Large intestine (tissue), 12 donors: ENCODE results near the gene EHD2. TPM values are rescaled to one million over a fixed set of nuclear protein-coding genes. Genes with fewer than 3 reads are reported as not detected.
"Not testable (repeated sequence)": the region's sequence is repeated elsewhere in the genome, so short reads cannot be mapped to it uniquely, and the experiment has no call there.

Source experiments
- DNase-seq, 2 donors: peaks; one replicate each; pipeline versions ENCODE4 v3.0.0 to v3.0.0-alpha.2; 2013
- H3K27ac ChIP-seq: one replicate; pipeline ENCODE4 v1.5.1; 2013; ENCODE audit warnings: low read length
- H3K27me3 ChIP-seq: 2 replicates; pipeline ENCODE4 v1.6.1; 2013; ENCODE audit warnings: low read length; ENCODE audit not compliant: control insufficient read depth, insufficient read depth
- H3K36me3 ChIP-seq: 2 replicates; pipeline ENCODE4 v1.6.1; 2013; ENCODE audit warnings: low read length; ENCODE audit not compliant: control insufficient read depth, insufficient read depth
- H3K4me1 ChIP-seq: one replicate; pipeline ENCODE4 v1.6.1; 2013; ENCODE audit warnings: low read length; ENCODE audit not compliant: control insufficient read depth, insufficient read depth
- H3K4me3 ChIP-seq: one replicate; pipeline ENCODE4 v1.5.1; 2013; ENCODE audit warnings: low read length
- H3K9me3 ChIP-seq: one replicate; pipeline ENCODE4 v1.6.1; 2013; ENCODE audit warnings: mild to moderate bottlenecking, low read depth, low read length, moderate library complexity; ENCODE audit not compliant: control insufficient read depth
- WGBS: methylation state at CpG from one replicate; pipeline ENCODE4 v1.1.5; 2013; ENCODE audit warnings: low lambda C conversion rate; ENCODE audit not compliant: insufficient coverage; 5-methylcytosine and 5-hydroxymethylcytosine counted together
- long read RNA-seq, 11 donors: transcript quantifications; one replicate each; lab custom pipeline, GENCODE V29; 2026
- polyA plus RNA-seq: library from polyadenylated mRNA; unstranded; fragments of 120-200 nt; gene quantifications from one replicate; pipeline ENCODE4 v1.2.1, GENCODE V29; 2013

Gene EHD2, protein sequence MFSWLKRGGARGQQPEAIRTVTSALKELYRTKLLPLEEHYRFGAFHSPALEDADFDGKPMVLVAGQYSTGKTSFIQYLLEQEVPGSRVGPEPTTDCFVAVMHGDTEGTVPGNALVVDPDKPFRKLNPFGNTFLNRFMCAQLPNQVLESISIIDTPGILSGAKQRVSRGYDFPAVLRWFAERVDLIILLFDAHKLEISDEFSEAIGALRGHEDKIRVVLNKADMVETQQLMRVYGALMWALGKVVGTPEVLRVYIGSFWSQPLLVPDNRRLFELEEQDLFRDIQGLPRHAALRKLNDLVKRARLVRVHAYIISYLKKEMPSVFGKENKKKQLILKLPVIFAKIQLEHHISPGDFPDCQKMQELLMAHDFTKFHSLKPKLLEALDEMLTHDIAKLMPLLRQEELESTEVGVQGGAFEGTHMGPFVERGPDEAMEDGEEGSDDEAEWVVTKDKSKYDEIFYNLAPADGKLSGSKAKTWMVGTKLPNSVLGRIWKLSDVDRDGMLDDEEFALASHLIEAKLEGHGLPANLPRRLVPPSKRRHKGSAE
- polyA plus RNA-seq: 31.4 TPM
- long read RNA-seq, donor 1, transcript EHD2-201 (6 exons, 3,585 nt): major isoform, 5 of 5 reads
- long read RNA-seq, donor 1, partial matches to known transcripts: 0 of 5 reads
- long read RNA-seq, donor 1, other reads (novel, unspliced or antisense): 0 of 5 reads
- long read RNA-seq, donor 2, transcript EHD2-201 (6 exons, 3,585 nt): major isoform, 10 of 10 reads
- long read RNA-seq, donor 2, partial matches to known transcripts: 0 of 10 reads
- long read RNA-seq, donor 2, other reads (novel, unspliced or antisense): 0 of 10 reads
- long read RNA-seq, donor 3, transcript EHD2-201 (6 exons, 3,585 nt): major isoform, 5 of 5 reads
- long read RNA-seq, donor 3, partial matches to known transcripts: 0 of 5 reads
- long read RNA-seq, donor 3, other reads (novel, unspliced or antisense): 0 of 5 reads
- long read RNA-seq, donor 4: 0 reads
- long read RNA-seq, donor 5, transcript EHD2-201 (6 exons, 3,585 nt): major isoform, 17 of 17 reads
- long read RNA-seq, donor 5, partial matches to known transcripts: 0 of 17 reads
- long read RNA-seq, donor 5, other reads (novel, unspliced or antisense): 0 of 17 reads
- long read RNA-seq, donor 6, transcript EHD2-201 (6 exons, 3,585 nt): major isoform, 6 of 6 reads
- long read RNA-seq, donor 6, partial matches to known transcripts: 0 of 6 reads
- long read RNA-seq, donor 6, other reads (novel, unspliced or antisense): 0 of 6 reads
- long read RNA-seq, donor 7, transcript EHD2-201 (6 exons, 3,585 nt): major isoform, 7 of 7 reads
- long read RNA-seq, donor 7, partial matches to known transcripts: 0 of 7 reads
- long read RNA-seq, donor 7, other reads (novel, unspliced or antisense): 0 of 7 reads
- long read RNA-seq, donor 8, transcript EHD2-201 (6 exons, 3,585 nt): major isoform, 9 of 9 reads
- long read RNA-seq, donor 8, partial matches to known transcripts: 0 of 9 reads
- long read RNA-seq, donor 8, other reads (novel, unspliced or antisense): 0 of 9 reads
- long read RNA-seq, donor 9, transcript EHD2-201 (6 exons, 3,585 nt): major isoform, 7 of 7 reads
- long read RNA-seq, donor 9, partial matches to known transcripts: 0 of 7 reads
- long read RNA-seq, donor 9, other reads (novel, unspliced or antisense): 0 of 7 reads
- long read RNA-seq, donor 10, transcript EHD2-201 (6 exons, 3,585 nt): major isoform, 5 of 5 reads
- long read RNA-seq, donor 10, partial matches to known transcripts: 0 of 5 reads
- long read RNA-seq, donor 10, other reads (novel, unspliced or antisense): 0 of 5 reads
- long read RNA-seq, donor 11, transcript EHD2-201 (6 exons, 3,585 nt): major isoform, 6 of 6 reads
- long read RNA-seq, donor 11, partial matches to known transcripts: 0 of 6 reads
- long read RNA-seq, donor 11, other reads (novel, unspliced or antisense): 0 of 6 reads

DNA sequence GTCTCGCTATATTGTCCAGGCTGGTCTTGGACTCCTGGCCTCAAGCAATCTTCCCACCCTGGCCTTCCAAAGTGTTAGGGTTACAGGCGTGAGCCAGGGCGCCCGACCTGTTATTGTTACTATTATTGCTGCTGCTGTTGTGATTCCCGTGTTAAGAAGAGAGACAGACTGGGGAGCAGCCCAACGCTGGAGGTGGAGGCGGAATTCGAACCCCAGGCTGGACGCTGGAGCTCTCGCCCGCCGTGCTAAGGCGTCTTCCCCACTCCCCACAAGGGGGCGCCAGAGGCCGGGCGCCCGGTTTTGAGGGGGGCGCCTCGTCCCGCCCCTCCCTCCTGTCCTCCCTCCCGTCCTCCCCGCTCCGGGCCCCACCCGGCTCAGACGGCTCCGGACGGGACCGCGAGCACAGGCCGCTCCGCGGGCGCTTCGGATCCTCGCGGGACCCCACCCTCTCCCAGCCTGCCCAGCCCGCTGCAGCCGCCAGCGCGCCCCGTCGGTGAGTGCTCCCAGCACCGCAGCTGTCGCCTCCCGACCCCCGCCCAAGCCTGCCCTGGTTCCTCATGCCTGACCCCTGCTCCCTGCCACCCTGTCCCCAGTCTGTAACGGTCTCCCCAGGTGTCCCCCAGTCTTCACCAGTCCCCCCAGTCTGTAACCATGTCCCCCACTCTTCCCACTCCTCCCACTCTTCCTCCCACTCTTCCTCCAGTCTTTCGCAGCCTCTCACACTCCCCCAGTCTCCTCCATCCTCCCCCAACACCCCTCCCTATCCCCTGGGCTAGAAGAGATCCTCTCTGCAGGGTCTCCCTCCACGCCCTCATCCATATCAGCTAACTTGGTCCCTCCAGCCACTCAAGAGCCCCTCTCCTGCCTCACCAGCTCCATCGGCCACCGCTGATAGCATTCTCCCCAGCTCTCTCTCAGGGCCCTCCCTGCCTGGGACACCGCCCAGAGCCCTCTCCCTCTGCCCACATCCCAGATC lies at the start of gene EHD2:
EHD2 (plus strand) TSS at position 377 of the 976 bp plus-strand sequence. CDS start 3,191 bp downstream, outside the sequence.
- 30% methylated on average over 2 of the region's 52 CpGs for WGBS
- peak in 1 of 2 donors; percentile 27 for DNase-seq
- H3K36me3 ChIP-seq: peaks cover 2% of the 10 kb centered on the region
- peak within 1 kb of the TSS; percentile 43 for H3K4me3 ChIP-seq
- no peaks in the 10 kb centered on the region for H3K4me1 ChIP-seq
- peak within 1 kb of the TSS; percentile 2 for H3K27ac ChIP-seq
- peaks cover 15% of the 10 kb centered on the region for H3K27me3 ChIP-seq
- H3K9me3 ChIP-seq: peaks cover 3% of the 10 kb centered on the region

GRCh38 chr19:47663435-47663910 lies 49.7 kb upstream of the EHD2 start:
- Histone ChIP-seq H3K9me3 (no peaks in the 10 kb centered on the region), H3K27ac (peak overlapping the region; percentile 49), H3K36me3 (peaks cover 4% of the 10 kb centered on the region), H3K27me3 (no peaks in the 10 kb centered on the region), H3K4me3 (no peak overlapping the region), H3K4me1 (peaks cover 45% of the 10 kb centered on the region)
- peak in 1 of 2 donors; percentile 14 for DNase-seq
- WGBS: no CpG with 5 or more reads among the region's 3 CpGs

- no CpG with 5 or more reads among the region's 24 CpGs for WGBS
- Histone ChIP-seq H3K9me3 (no peaks in the 10 kb centered on the region), H3K4me3 (no peak overlapping the region), H3K27me3 (no peaks in the 10 kb centered on the region), H3K36me3 (peaks cover 4% of the 10 kb centered on the region), H3K4me1 (peaks cover 39% of the 10 kb centered on the region), H3K27ac (peak overlapping the region; percentile 49)
- DNase-seq: peak; percentile 49 to 69
Observed at GRCh38 chr19:47663911-47664771, 49.1 kb upstream of the EHD2 start.

GRCh38 chr19:47668556-47668955 lies 44.7 kb upstream of the EHD2 start:
- H3K9me3 ChIP-seq, DNase-seq, H3K4me3 ChIP-seq, H3K27ac ChIP-seq, H3K27me3 ChIP-seq: not testable (repeated sequence)
- no CpG with 5 or more reads among the region's 13 CpGs for WGBS
- Histone ChIP-seq H3K4me1 (peaks cover 20% of the 10 kb centered on the region), H3K36me3 (peaks cover 19% of the 10 kb centered on the region)

DNA sequence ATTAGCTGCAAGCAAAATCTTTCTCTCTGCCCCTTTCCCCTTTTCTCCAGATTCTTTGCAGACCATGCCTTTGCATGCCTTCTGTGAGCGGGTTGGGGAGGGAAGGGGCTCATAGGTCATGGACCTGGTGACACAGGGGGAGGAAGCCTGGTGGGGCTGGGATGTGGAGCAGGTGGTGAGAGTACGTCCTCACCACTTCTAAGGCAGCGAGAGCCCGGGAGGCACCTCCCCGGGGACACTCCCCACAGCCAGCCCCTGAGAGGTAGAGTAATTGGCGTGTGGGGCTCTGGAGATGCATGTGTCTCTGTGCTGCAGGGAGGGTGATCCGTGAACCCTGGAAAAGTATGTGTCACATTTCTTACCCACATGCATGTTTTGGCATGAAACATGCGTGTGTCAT lies 42.5 kb upstream of the EHD2 start:
- H3K27ac ChIP-seq: no peak overlapping the region
- no CpG with 5 or more reads among the region's 8 CpGs for WGBS
- no peak for DNase-seq
- H3K9me3 ChIP-seq: no peaks in the 10 kb centered on the region
- peaks cover 9% of the 10 kb centered on the region for H3K4me1 ChIP-seq
- peaks cover 40% of the 10 kb centered on the region for H3K36me3 ChIP-seq
- no peak overlapping the region for H3K4me3 ChIP-seq
- H3K27me3 ChIP-seq: no peaks in the 10 kb centered on the region

- no peak for DNase-seq
- no peak overlapping the region for H3K27ac ChIP-seq
- peaks cover 40% of the 10 kb centered on the region for H3K36me3 ChIP-seq
- WGBS: 100% methylated on average over 1 of the region's 2 CpGs
- H3K4me3 ChIP-seq: no peak overlapping the region
- H3K27me3 ChIP-seq: no peaks in the 10 kb centered on the region
- H3K4me1 ChIP-seq: peaks cover 9% of the 10 kb centered on the region
- no peaks in the 10 kb centered on the region for H3K9me3 ChIP-seq
Observed at GRCh38 chr19:47671499-47671898, 41.7 kb upstream of the EHD2 start.

- no CpG with 5 or more reads among the region's 7 CpGs for WGBS
- no peak overlapping the region for H3K4me3 ChIP-seq
- H3K27ac ChIP-seq: no peak overlapping the region
- no peaks in the 10 kb centered on the region for H3K27me3 ChIP-seq
- H3K4me1 ChIP-seq: no peaks in the 10 kb centered on the region
- no peak for DNase-seq
- peaks cover 45% of the 10 kb centered on the region for H3K36me3 ChIP-seq
- no peaks in the 10 kb centered on the region for H3K9me3 ChIP-seq
Observed at GRCh38 chr19:47673426-47673825, 39.8 kb upstream of the EHD2 start.

DNA sequence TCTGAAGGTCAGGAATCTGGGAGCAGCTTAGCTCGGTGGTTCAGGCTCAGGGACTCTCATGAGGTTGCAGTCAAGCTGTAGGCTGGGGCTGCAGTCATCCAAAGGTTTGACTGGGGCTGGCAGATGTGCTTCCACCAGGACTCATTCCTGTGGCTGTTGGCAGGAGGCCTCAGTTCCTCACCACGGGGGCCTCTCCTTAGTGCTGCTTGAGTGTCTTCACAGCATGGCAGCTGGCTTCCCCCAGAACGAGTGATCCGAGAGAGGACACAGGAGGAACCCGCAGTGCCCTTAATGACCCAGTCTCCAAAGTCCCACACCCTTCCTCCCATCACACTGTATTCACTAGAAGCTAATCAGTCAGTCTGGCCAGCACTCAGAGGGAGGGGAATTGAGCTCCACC lies 38.7 kb upstream of the EHD2 start:
- Histone ChIP-seq H3K27ac (no peak overlapping the region), H3K27me3 (no peaks in the 10 kb centered on the region), H3K4me1 (no peaks in the 10 kb centered on the region), H3K4me3 (no peak overlapping the region), H3K36me3 (peaks cover 45% of the 10 kb centered on the region), H3K9me3 (no peaks in the 10 kb centered on the region)
- no CpG with 5 or more reads among the region's 5 CpGs for WGBS
- DNase-seq: no peak
